Mesodermal cell (in vitro differentiated cells): ENCODE data around the gene MTHFS.

Experiments used
- H3K27ac ChIP-seq: 2 replicates; pipeline ENCODE4 v1.7.0; 2013; ENCODE audit warnings: mild to moderate bottlenecking, low read depth, low read length, moderate library complexity; ENCODE audit not compliant: severe bottlenecking
- H3K36me3 ChIP-seq: 2 replicates; pipeline ENCODE4 v1.7.1; 2013; ENCODE audit warnings: mild to moderate bottlenecking, low read length, moderate library complexity; ENCODE audit not compliant: control insufficient read depth, insufficient read depth
- H3K4me1 ChIP-seq: one replicate; pipeline ENCODE4 v1.7.1; 2013; ENCODE audit warnings: mild to moderate bottlenecking, low read length; ENCODE audit not compliant: insufficient read depth, control insufficient read depth, poor library complexity, severe bottlenecking
- H3K4me3 ChIP-seq: 2 replicates; pipeline ENCODE4 v1.7.0; 2013; ENCODE audit warnings: low read length, control low read depth, mild to moderate bottlenecking; ENCODE audit not compliant: insufficient read depth, poor library complexity, severe bottlenecking; ENCODE audit errors: extremely low read depth
- H3K9me3 ChIP-seq: 2 replicates; pipeline ENCODE4 v1.7.1; 2013; ENCODE audit warnings: mild to moderate bottlenecking, low read length, moderate library complexity; ENCODE audit not compliant: control insufficient read depth
- WGBS, 2 experiments: methylation state at CpG; one replicate each; pipeline ENCODE4 v1.1.5; 2013; ENCODE audit warnings: missing lambda C conversion rate in 2 of 2; ENCODE audit not compliant: insufficient coverage in 2 of 2; 5-methylcytosine and 5-hydroxymethylcytosine counted together

The MTHFS gene

DNA sequence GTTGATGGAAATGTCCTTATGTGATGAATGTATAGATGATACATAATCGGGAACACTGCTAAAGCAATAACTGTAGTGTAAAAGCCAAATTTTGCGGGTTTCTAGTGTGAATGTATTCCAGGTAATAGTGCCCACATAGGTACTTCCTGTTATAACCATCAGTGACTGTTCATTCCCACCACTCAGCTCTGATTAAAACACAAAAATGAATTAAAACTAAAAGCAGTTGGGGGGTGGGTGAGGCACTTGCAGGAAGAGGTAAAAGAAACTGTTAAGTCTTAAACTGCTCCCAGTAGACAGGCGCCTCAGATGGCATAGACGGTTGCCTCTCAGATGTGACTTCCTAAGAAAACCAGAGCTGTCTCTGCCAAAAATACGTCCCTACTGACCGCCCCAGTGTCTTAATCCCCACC, 893 bp upstream of the MTHFS start:
- WGBS, 2 experiments: 94 to 100% methylated on average over 1 to 6 of the region's 6 CpGs
- no peak overlapping the region for H3K4me3 ChIP-seq
- H3K9me3 ChIP-seq: no peaks in the 10 kb centered on the region
- H3K27ac ChIP-seq: no peak overlapping the region
- H3K4me1 ChIP-seq: peaks cover 3% of the 10 kb centered on the region
- H3K36me3 ChIP-seq: peaks cover 4% of the 10 kb centered on the region

DNA sequence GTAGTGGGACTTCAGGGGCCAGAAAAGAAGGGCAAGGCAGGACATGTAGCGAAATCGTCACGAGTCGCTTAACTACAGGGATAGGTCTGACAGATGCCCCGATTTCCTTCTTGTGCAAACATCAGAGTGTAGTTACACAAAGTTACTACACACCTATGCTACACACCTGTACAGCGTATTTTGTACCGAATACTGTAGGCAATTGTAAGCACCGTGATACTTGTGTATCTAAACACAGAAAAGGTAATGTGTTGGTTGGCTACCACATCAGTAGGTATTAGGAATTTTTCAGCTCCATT, 515 bp upstream of the MTHFS start:
- peak overlapping the region; percentile 90 for H3K27ac ChIP-seq
- peaks cover 3% of the 10 kb centered on the region for H3K4me1 ChIP-seq
- 14 to 38% methylated on average over 4 to 6 of the region's 8 CpGs for WGBS, 2 experiments

DNA sequence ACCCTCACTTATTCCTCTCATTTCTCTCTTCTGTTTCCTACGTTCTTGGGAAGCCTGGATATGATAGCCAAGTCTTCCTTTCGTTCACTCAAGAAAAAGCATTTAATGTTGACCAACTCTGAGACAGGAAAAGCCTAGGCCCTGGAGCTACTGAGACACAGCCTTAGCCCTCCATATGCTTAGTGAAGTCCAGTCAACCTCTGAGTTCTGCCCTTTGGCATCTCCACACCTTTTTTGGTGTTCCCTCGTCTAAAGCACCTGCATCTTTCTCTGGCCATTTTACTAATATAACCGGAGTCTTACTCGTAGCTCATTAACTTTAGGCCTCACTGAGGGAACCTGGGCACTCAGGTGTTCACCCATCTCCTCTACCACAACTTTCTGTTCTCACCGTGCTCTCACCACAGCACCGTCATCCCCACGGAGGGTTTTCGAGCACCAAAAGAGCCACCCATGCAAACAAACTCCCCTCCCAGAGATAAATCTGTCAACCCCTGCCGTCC, 632 bp downstream of the MTHFS start:
- 19 to 27% methylated on average over 7 of the region's 10 CpGs for WGBS, 2 experiments
- peaks cover 3% of the 10 kb centered on the region for H3K4me1 ChIP-seq
- peak overlapping the region; percentile 90 for H3K27ac ChIP-seq

More for the DNA sequence above, 515 bp upstream of the MTHFS start:
- Histone ChIP-seq H3K9me3 (no peaks in the 10 kb centered on the region), H3K36me3 (peaks cover 5% of the 10 kb centered on the region), H3K4me3 (peak overlapping the region; percentile 59)

DNA sequence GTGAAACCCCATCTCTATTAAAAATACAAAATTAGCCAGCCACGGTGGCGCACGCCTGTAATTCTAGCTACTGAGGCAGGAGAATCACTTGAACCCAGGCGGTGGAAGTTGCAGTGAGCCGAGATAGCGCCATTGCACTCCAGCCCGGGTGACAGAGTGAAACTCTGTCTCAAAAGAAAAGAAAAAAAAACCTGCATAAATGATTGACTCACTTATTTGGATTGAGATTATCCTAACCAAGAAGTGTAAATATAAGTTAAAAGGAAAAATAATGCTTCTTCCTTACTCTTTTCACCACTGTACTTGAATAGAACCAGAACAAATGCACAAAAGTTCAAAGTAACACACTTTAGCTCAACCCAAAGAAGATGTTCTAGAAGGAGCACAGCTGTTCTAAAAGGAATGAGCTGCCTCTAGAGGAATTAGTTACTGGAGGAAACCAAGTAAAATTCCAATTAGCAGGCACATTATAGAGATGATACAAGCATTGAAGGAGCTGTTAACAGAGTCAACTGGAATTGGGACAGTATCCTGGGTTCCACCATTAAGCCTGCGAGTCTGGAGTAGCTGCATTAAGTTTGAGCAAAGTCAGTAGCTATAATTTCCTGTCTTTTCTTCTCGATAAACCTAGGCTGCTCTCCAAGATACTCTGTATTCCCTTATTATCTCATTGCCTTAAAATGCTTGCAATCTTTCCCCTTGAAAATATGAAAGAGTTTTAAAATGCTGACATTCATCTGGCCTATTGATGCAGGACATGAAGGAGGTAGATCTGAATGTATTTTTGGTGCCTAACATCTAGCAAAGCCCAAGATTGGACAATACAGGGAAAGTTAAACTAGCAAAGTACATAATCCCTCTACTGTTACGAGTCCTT, 9.5 kb downstream of the MTHFS start:
- Histone ChIP-seq H3K4me3 (no peak overlapping the region), H3K36me3 (peaks cover 54% of the 10 kb centered on the region), H3K4me1 (no peaks in the 10 kb centered on the region), H3K9me3 (no peaks in the 10 kb centered on the region), H3K27ac (no peak overlapping the region)
- 94 to 99% methylated on average over 8 to 9 of the region's 10 CpGs for WGBS, 2 experiments

More for the DNA sequence above, 632 bp downstream of the MTHFS start:
- Histone ChIP-seq H3K36me3 (peaks cover 5% of the 10 kb centered on the region), H3K9me3 (no peaks in the 10 kb centered on the region), H3K4me3 (peak overlapping the region; percentile 59)

DNA sequence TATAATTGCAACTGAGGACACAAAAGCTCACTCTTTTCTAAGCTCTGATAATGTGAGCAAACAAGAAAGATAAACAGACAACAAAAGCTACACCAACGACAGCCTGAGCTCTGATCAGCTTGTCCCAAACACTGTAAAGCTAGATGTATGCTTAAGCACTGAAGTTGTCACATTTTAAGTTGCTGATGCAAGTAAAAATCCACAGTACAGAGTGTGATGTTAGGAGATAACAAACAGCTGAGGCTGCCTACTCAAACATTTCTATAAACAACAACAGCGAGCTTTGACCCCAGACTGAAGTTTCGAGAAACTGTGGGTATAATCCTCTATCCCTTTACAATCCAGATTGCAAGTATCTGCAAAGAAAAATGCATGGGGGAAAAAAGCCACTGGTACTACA, 10.7 kb downstream of the MTHFS start:
- H3K4me1 ChIP-seq: no peaks in the 10 kb centered on the region
- WGBS, 2 experiments: 88% methylated on average over 1 of the region's 3 CpGs; no CpG with 5 or more reads in 1 of the 2 experiments
- no peak overlapping the region for H3K4me3 ChIP-seq
- no peaks in the 10 kb centered on the region for H3K9me3 ChIP-seq
- peak overlapping the region; percentile 13 for H3K27ac ChIP-seq
- H3K36me3 ChIP-seq: peaks cover 65% of the 10 kb centered on the region

DNA sequence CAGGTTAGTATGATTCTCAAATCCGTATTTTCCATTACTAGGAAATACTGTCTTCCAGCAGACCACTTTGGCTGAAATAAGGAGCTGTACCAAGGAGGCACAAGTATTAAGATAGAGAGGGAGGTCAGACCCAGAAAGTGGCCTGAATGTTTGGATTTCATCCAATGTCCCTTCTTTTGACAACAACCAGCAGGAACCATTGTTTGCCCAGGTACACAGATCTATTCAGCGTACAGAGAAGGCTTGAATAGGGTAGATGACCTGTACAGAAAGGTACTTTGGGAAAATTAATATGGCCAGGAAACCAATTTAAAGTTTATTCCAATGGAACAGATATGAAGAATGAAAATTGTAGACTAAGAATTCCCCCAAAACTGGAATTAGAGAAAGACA, 12.6 kb downstream of the MTHFS start:
- peaks cover 72% of the 10 kb centered on the region for H3K36me3 ChIP-seq
- no peak overlapping the region for H3K27ac ChIP-seq
- no peak overlapping the region for H3K4me3 ChIP-seq
- no peaks in the 10 kb centered on the region for H3K4me1 ChIP-seq
- peaks cover 7% of the 10 kb centered on the region for H3K9me3 ChIP-seq
- WGBS, 2 experiments: 100% methylated on average over 1 of the region's 2 CpGs; no CpG with 5 or more reads in 1 of the 2 experiments

DNA sequence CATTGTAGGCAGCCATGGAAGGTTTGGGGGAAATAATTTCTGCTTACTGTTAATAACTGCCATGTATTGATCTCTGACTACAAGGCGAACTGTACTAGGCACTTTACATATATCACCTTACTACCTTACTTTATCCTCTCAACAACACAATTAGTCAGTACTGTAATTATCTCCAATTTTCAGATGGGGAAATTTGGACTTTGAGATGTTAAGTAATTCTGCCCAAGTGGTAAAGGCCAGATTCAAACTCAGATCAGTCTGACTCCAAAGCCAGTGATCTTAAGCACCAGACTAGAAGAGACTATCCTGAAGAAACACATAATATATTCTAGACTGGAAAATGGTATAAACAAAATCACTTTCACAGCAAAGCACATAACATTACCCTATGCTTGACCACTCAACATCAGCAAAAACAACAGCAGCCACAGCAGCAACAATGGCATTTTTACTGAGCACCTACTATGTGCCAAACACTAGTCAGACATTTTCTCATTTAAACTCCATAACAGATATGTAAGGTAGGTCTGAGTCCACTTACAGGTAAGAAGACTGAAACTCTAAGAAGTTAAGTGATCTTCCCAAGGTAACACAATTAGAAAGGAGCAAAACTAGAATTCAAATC, 13.1 kb downstream of the MTHFS start:
- Histone ChIP-seq H3K9me3 (peaks cover 9% of the 10 kb centered on the region), H3K4me3 (no peak overlapping the region), H3K4me1 (no peaks in the 10 kb centered on the region), H3K27ac (no peak overlapping the region), H3K36me3 (peaks cover 73% of the 10 kb centered on the region)
- WGBS, 2 experiments: no CpG with 5 or more reads among the region's 1 CpG

DNA sequence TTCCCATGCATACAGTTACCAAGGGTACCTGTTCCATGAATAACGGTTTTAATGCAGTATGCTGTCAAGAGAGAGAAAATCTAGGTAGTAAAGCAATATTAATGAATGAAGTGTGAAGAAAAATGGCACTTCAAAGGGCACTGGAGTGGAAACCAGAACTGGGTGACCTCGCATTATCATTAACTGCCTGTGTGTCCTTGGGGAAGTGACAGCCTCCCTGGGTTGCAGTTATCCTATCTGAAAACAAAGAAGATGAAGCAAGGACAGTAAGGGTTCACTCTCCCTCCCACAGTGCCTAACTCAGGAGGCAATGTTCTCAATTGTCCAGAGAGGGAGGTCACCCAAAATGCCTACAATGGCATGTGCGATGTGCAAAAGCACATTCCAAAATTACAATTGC, 15.1 kb downstream of the MTHFS start:
- Histone ChIP-seq H3K4me3 (no peak overlapping the region), H3K9me3 (peaks cover 25% of the 10 kb centered on the region), H3K36me3 (peaks cover 77% of the 10 kb centered on the region), H3K27ac (no peak overlapping the region), H3K4me1 (no peaks in the 10 kb centered on the region)
- WGBS, 2 experiments: 90 to 100% methylated on average over 2 of the region's 3 CpGs

DNA sequence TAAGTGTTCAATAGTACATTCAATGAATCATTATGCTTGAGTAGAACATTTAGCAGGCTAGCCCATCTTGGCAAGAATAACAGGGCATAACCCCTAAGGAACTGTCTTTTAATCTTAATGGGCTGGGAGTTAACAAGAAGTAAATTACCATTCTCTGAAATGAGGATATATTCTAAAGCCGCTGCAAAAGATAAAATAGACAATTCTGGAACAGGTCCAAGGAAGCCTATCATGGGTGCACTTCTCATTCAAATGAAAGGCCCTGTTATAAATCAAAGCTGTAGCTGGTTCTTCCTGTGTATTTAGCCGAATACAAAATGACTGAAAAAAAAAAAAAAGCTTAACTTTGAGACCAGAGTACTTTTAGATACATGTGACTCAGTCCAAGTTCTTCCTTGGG, 15.6 kb downstream of the MTHFS start:
- Histone ChIP-seq H3K36me3 (peaks cover 79% of the 10 kb centered on the region), H3K4me3 (no peak overlapping the region), H3K4me1 (no peaks in the 10 kb centered on the region), H3K9me3 (peaks cover 28% of the 10 kb centered on the region), H3K27ac (no peak overlapping the region)
- WGBS, 2 experiments: 94 to 100% methylated on average over 1 to 2 of the region's 2 CpGs

DNA sequence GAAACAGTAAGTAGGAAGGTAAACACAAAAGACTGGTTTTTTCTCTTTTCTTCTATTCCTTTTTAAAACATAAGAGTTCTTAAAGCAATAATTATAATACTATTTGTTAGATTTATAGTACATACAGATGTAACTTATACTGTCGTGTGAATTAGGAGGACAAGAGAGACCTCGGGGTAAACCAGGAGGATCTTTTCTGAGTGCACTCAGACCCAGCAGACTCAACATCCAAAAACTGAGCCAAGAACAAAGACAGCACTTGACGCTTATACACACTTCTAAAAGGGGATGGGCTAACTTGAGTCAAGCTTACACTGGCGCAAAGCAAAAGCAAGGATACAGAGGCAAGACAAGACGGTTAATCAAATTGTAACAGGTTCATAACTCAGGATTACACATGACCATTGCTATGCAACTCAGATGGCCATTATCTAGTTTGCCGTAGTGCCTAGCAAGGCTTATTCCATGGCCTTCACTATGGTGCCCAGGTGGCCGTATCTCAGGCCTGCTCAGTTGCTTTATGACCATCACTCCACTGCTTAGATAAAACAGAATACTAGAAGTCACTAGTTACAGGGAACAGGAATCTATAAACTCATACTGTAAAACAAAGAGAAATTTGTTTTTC, 18.6 kb downstream of the MTHFS start:
- Histone ChIP-seq H3K9me3 (peaks cover 47% of the 10 kb centered on the region), H3K4me1 (no peaks in the 10 kb centered on the region), H3K36me3 (peaks cover 78% of the 10 kb centered on the region), H3K27ac (no peak overlapping the region), H3K4me3 (no peak overlapping the region)
- 88 to 90% methylated on average over 5 of the region's 7 CpGs for WGBS, 2 experiments
